Neuronal stem cell (in vitro differentiated cells): ENCODE measurements around the gene GGT6.

Experiments
- DNase-seq: peaks from one replicate; pipeline ENCODE4 v3.0.0-alpha.2; 2013; ENCODE audit warnings: low spot score
- H2AFZ ChIP-seq: one replicate; pipeline ENCODE4 v1.6.1; 2013; ENCODE audit warnings: mild to moderate bottlenecking, low read length, inconsistent platforms
- H2AK5ac ChIP-seq: 2 replicates; pipeline ENCODE4 v1.6.1; 2013; ENCODE audit warnings: low read depth, mild to moderate bottlenecking, inconsistent platforms, low read length, moderate library complexity, mixed read lengths
- H2BK120ac ChIP-seq: 2 replicates; pipeline ENCODE4 v1.6.1; 2013; ENCODE audit warnings: low read depth, mild to moderate bottlenecking, inconsistent platforms, low read length, moderate library complexity, mixed read lengths
- H2BK12ac ChIP-seq: one replicate; pipeline ENCODE4 v1.6.1; 2013; ENCODE audit warnings: low read length, inconsistent platforms
- H2BK15ac ChIP-seq: 2 replicates; pipeline ENCODE4 v1.6.1; 2013; ENCODE audit warnings: mild to moderate bottlenecking, low read length, inconsistent platforms, mixed read lengths
- H2BK5ac ChIP-seq: one replicate; pipeline ENCODE4 v1.6.1; 2013; ENCODE audit warnings: inconsistent platforms, mild to moderate bottlenecking, low read length, moderate library complexity
- H3K14ac ChIP-seq: one replicate; pipeline ENCODE4 v1.6.1; 2013; ENCODE audit warnings: low read length, inconsistent platforms
- H3K18ac ChIP-seq: 2 replicates; pipeline ENCODE4 v1.6.1; 2013; ENCODE audit warnings: low read length, inconsistent platforms
- H3K23ac ChIP-seq: 2 replicates; pipeline ENCODE4 v1.6.1; 2013; ENCODE audit warnings: low read depth, mild to moderate bottlenecking, mixed read lengths, low read length, inconsistent platforms; ENCODE audit not compliant: poor library complexity
- H3K27ac ChIP-seq: replicated peaks from 3 replicates; pipeline ENCODE4 v1.5.1; 2013; ENCODE audit warnings: low read length, inconsistent platforms
- H3K27me3 ChIP-seq, 3 experiments: 2 replicates each; pipeline ENCODE4 v1.6.1; 2013; ENCODE audit warnings: low read length in 3 of 3, mild to moderate bottlenecking in 2 of 3, inconsistent platforms in 1 of 3, low read depth in 1 of 3, mixed read lengths in 1 of 3, moderate library complexity in 1 of 3; ENCODE audit not compliant: control insufficient read depth in 3 of 3, insufficient read depth in 3 of 3
- H3K36me3 ChIP-seq, 2 donors: replicated peaks in 1 of 2; 2 replicates each; pipeline ENCODE4 v1.6.1; 2013; ENCODE audit warnings: low read length in 2 of 2; ENCODE audit not compliant: control insufficient read depth in 2 of 2, insufficient read depth in 2 of 2
- H3K4ac ChIP-seq: 2 replicates; pipeline ENCODE4 v1.6.1; 2013; ENCODE audit warnings: inconsistent platforms, mild to moderate bottlenecking, low read length, moderate library complexity
- H3K4me1 ChIP-seq, 2 donors: 1 replicate in 1 of 2; 2 replicates in 1 of 2; pipeline ENCODE4 v1.6.1; 2013; ENCODE audit warnings: low read length in 2 of 2, low read depth in 1 of 2; ENCODE audit not compliant: control insufficient read depth in 2 of 2, insufficient read depth in 1 of 2
- H3K4me2 ChIP-seq: one replicate; pipeline ENCODE4 v1.6.1; 2013; ENCODE audit warnings: mild to moderate bottlenecking, low read length, inconsistent platforms; ENCODE audit not compliant: insufficient read depth, poor library complexity, severe bottlenecking
- H3K4me3 ChIP-seq, 2 donors: 2 replicates each; pipeline ENCODE4 v1.5.1; 2013; ENCODE audit warnings: low read length in 2 of 2, mild to moderate bottlenecking in 2 of 2, inconsistent platforms in 1 of 2, moderate library complexity in 1 of 2
- H3K79me1 ChIP-seq: one replicate; pipeline ENCODE4 v1.6.1; 2013; ENCODE audit warnings: low read depth, mild to moderate bottlenecking, inconsistent platforms, low read length, moderate library complexity
- H3K9ac ChIP-seq: one replicate; pipeline ENCODE4 v1.6.1; 2013; ENCODE audit warnings: mild to moderate bottlenecking, low read depth, low read length, inconsistent platforms; ENCODE audit not compliant: poor library complexity
- H3K9me3 ChIP-seq, 2 donors: replicated peaks in 1 of 2; 2 replicates each; pipeline versions ENCODE3 to v1.6.1; 2013; ENCODE audit warnings: low read length in 2 of 2, mild to moderate bottlenecking in 2 of 2, inconsistent platforms in 1 of 2, low read depth in 1 of 2, mixed read lengths in 1 of 2, moderate library complexity in 1 of 2; ENCODE audit not compliant: control insufficient read depth in 2 of 2, insufficient read depth in 1 of 2
- H4K8ac ChIP-seq: one replicate; pipeline ENCODE4 v1.6.1; 2013; ENCODE audit warnings: low read depth, mild to moderate bottlenecking, inconsistent platforms, low read length, moderate library complexity
- H4K91ac ChIP-seq: one replicate; pipeline ENCODE4 v1.6.1; 2013; ENCODE audit warnings: low read length, low read depth, mild to moderate bottlenecking, inconsistent platforms; ENCODE audit not compliant: poor library complexity
- WGBS, 2 donors: extraction: QIAGEN DNeasy Blood & Tissue Kit; methylation state at CpG; one replicate each; pipeline ENCODE4 v1.1.7; 2013; ENCODE audit warnings: missing lambda C conversion rate in 2 of 2, mixed read lengths in 1 of 2; ENCODE audit not compliant: insufficient read length in 2 of 2, insufficient replicate concordance in 1 of 2; ENCODE audit errors: extremely low coverage in 2 of 2; 5-methylcytosine and 5-hydroxymethylcytosine counted together

Gene GGT6

GRCh38 chr17:4547118-4547906 is 13.1 kb downstream of the GGT6 start:
- H3K79me1 ChIP-seq = peaks cover 11% of the 10 kb centered on the region
- no peaks in the 10 kb centered on the region for H3K9me3 ChIP-seq
- H3K23ac ChIP-seq = no peak overlapping the region
- H2BK15ac ChIP-seq = no peak overlapping the region
- H3K4me1 ChIP-seq = peaks cover 0 to 3% of the 10 kb centered on the region in 2 donors
- H2AK5ac ChIP-seq = no peak overlapping the region
- no peak overlapping the region for H3K18ac ChIP-seq
- no peak overlapping the region for H3K14ac ChIP-seq
- H3K4me2 ChIP-seq = no peak overlapping the region
- H3K9ac ChIP-seq = no peak overlapping the region
- no peak overlapping the region for H3K4me3 ChIP-seq
- H3K4ac ChIP-seq = no peak overlapping the region
- H2BK120ac ChIP-seq = no peak overlapping the region
- no peak overlapping the region for H3K27ac ChIP-seq
- no peak overlapping the region for H4K91ac ChIP-seq
- H2BK5ac ChIP-seq = peak overlapping the region; percentile 53
- H3K36me3 ChIP-seq = peaks cover 57 to 83% of the 10 kb centered on the region in 2 donors
- no peak overlapping the region for H2AFZ ChIP-seq
- no peaks in the 10 kb centered on the region for H3K27me3 ChIP-seq
- no peak overlapping the region for H2BK12ac ChIP-seq
- WGBS, 2 donors = no CpG with 5 or more reads among the region's 17 CpGs
- DNase-seq = no peak
- no peak overlapping the region for H4K8ac ChIP-seq

DNA sequence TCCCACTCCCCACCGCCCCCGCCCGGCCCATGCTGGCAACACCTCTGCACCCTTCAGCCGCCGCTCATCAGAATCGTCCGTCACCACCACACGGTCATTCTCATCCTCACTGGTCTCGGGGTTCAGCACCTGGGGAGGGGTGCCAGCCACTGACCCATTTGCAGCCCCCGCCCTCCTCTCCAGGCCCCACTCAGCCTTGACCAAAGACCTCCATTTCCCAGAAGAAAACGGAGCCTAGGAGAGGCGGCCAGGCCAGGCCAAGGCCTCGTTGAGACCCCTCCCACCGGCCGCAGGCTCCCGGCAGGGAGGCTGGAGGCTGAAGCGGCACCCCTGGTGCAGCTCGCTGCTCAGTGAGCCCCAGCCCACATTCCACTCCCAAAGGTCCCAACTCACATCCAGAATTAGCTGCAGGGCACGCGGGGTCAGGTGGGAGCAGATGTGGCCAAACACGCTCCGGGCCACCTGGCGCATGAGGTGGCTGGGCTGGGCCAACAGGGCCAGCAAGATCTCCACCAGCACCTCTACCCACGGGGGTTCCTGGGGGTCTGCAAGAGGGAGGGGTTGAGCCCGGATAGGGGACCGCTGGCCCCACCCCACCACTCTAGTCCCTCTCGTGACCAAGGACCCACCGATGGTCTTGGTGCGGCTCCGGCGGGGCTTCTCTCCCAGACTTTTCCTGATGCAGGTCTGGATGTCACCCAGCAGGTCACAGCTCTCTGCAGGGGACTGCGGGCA is 15.0 kb downstream of the GGT6 start:
- no peaks in the 10 kb centered on the region for H3K9me3 ChIP-seq
- no peak overlapping the region for H2BK120ac ChIP-seq
- H2BK15ac ChIP-seq = no peak overlapping the region
- H2BK12ac ChIP-seq = no peak overlapping the region
- peaks cover 9% of the 10 kb centered on the region for H3K79me1 ChIP-seq
- H4K8ac ChIP-seq = no peak overlapping the region
- no peak overlapping the region for H2AFZ ChIP-seq
- peaks cover 53 to 84% of the 10 kb centered on the region in 2 donors for H3K36me3 ChIP-seq
- peaks cover 0 to 3% of the 10 kb centered on the region in 2 donors for H3K4me1 ChIP-seq
- H2BK5ac ChIP-seq = peak overlapping the region; percentile 87
- H3K14ac ChIP-seq = no peak overlapping the region
- no peaks in the 10 kb centered on the region for H3K27me3 ChIP-seq
- WGBS, 2 donors = no CpG with 5 or more reads among the region's 32 CpGs
- no peak overlapping the region for H3K4me2 ChIP-seq
- H4K91ac ChIP-seq = no peak overlapping the region
- H3K4ac ChIP-seq = no peak overlapping the region
- H3K9ac ChIP-seq = no peak overlapping the region
- no peak overlapping the region for H3K18ac ChIP-seq
- H2AK5ac ChIP-seq = no peak overlapping the region
- no peak overlapping the region for H3K27ac ChIP-seq
- no peak overlapping the region for H3K23ac ChIP-seq
- DNase-seq = no peak
- H3K4me3 ChIP-seq = no peak overlapping the region

DNA sequence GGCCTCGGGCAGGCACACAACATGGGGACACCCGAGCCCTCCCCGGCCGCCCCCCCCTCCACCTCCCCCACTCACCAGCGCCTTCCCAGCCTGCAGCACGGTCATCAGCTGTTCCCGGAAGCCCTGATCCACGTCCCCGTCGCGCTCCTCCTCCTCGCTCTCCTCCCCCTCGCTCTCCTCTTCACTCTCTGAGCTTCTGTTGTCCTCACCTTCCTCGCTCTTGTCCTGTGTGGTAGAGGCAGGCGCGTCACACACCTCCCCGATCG is 15.5 kb downstream of the GGT6 start:
- no CpG with 5 or more reads among the region's 18 CpGs for WGBS, 2 donors
- Histone ChIP-seq H3K4me3 (no peak overlapping the region), H3K9ac (no peak overlapping the region), H2BK12ac (no peak overlapping the region), H4K91ac (no peak overlapping the region), H4K8ac (no peak overlapping the region), H3K14ac (no peak overlapping the region), H3K36me3 (peaks cover 53 to 84% of the 10 kb centered on the region in 2 donors), H2AFZ (no peak overlapping the region), H3K27ac (no peak overlapping the region), H2AK5ac (no peak overlapping the region), H2BK120ac (no peak overlapping the region), H3K27me3 (no peaks in the 10 kb centered on the region), H3K4ac (no peak overlapping the region), H3K23ac (no peak overlapping the region), H3K4me2 (no peak overlapping the region), H3K9me3 (no peaks in the 10 kb centered on the region), H3K4me1 (peaks cover 0 to 3% of the 10 kb centered on the region in 2 donors), H3K79me1 (peaks cover 9% of the 10 kb centered on the region), H3K18ac (no peak overlapping the region), H2BK15ac (no peak overlapping the region), H2BK5ac (peak overlapping the region; percentile 87)
- DNase-seq = no peak

DNA sequence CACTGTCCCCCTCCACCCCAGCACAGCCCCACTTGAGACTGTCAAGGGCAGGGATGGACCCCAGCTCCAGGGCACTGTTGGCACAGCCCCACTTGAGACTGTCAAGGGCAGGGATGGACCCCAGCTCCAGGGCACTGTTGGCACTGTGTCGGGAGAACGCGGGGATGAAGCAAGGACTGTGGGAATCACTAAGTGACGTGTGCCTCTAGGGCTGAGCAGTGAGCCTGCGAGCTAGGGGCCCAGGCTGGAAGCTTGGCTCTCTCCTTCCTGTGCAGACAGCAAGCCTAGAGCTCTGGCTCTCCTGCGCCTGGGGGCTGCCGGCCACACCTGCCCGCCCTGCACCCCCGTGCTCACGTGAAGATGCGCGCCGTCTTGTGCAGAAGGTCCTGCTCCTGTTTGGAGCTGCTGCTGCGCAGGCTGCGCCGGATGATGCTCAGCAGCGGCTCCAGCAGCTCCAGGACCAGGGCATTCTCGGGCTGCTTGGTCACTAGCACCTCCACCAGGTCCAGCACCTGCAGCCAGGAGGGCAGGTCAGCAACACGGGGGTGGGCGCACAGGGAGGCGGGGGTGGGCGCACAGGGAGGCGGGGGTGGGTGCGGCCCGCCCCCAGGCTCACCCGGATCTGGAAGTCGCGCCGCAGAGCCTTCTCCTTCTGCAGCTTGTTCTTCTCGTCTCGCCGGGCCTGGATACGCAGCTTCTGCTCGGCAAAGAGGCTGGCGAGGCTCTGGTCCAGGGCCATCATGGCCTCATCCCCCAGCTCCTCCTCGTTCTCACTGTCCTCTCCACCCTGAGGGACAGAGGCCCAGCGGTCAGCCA is 16.0 kb downstream of the GGT6 start:
- H3K36me3 ChIP-seq = peaks cover 51 to 83% of the 10 kb centered on the region in 2 donors
- no peak overlapping the region for H2BK5ac ChIP-seq
- no peak overlapping the region for H3K27ac ChIP-seq
- peak overlapping the region; percentile 55 for H3K9ac ChIP-seq
- H3K4me1 ChIP-seq = peaks cover 0 to 3% of the 10 kb centered on the region in 2 donors
- H2AK5ac ChIP-seq = no peak overlapping the region
- H3K14ac ChIP-seq = no peak overlapping the region
- peaks cover 9% of the 10 kb centered on the region for H3K79me1 ChIP-seq
- no peak overlapping the region for H3K4me2 ChIP-seq
- no peak overlapping the region for H2BK12ac ChIP-seq
- DNase-seq = no peak
- no peaks in the 10 kb centered on the region for H3K27me3 ChIP-seq
- H2BK15ac ChIP-seq = no peak overlapping the region
- H3K4ac ChIP-seq = no peak overlapping the region
- H3K23ac ChIP-seq = no peak overlapping the region
- H3K18ac ChIP-seq = no peak overlapping the region
- H3K9me3 ChIP-seq = no peaks in the 10 kb centered on the region
- no peak overlapping the region for H2AFZ ChIP-seq
- no peak overlapping the region for H4K8ac ChIP-seq
- no peak overlapping the region for H3K4me3 ChIP-seq
- H2BK120ac ChIP-seq = no peak overlapping the region
- H4K91ac ChIP-seq = no peak overlapping the region
- no CpG with 5 or more reads among the region's 37 CpGs for WGBS, 2 donors
